HS-27A (cell line): Measurements from ENCODE around the gene PDE4D.
"Not testable (repeated sequence)": the region's sequence is repeated elsewhere in the genome, so short reads cannot be mapped to it uniquely, and the experiment has no call there.

Experiments
- DNase-seq: peaks from one replicate; pipeline ENCODE4 v3.0.0-alpha.2; 2012; ENCODE audit warnings: low read depth, missing footprints

PDE4D gene

DNA sequence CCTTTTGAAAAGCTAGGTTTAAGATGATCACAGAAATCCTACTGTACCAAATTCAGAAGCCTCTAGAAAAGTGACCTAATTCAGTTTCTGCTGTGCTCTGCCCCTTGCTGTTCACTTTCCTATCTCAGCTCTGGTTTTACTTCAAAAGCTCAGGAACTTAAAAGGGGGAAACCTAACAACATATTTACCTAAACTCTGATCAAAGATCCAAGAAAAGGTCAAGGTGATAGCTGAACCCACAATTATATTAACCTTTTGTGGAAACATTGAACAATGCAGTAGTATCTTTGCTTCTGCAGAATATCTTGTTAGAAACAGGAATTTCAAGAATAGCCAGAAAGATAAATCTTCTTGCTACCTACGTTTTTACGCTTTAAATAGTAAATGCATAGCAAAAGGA, 568.5 kb downstream of the PDE4D start:
- DNase-seq = no peak

DNA sequence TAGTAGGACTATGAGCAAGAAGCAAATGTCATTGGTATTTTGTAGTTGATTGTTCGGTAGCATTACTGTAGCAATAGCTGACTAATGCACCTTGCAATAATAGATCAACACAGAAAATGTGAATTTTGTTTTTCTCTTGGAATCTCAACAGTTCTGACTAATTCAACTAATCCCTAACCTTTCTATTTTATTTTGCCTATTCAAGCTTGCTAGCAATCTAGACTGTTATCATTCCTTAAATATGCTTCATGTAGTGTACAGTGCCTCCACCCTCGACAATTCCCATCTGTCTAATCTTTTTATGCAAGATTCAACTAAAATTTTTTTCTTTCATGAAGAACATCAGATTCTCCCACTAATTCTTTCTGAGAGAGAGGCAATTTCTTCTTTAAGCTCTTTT, 570.6 kb downstream of the PDE4D start:
- no peak for DNase-seq

DNA sequence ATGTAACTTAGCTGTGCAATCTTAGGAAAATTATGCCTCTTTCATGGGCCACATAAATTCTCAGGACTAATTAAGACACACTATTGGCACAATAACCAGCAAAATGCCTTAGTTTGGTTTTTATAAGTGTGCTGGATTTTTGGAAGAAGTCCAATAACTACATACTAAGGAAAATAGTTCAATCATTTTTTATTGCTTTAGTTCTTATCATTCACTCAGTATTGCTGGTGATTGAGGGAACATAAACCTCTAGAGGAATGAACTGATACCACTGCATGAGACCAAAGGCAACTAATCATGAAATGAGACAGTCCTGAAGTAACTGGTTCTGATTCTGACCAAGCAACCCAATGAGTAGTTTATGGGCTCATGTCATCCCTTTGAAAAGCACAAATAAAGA, 571.5 kb downstream of the PDE4D start:
- DNase-seq = no peak

- no peak for DNase-seq
Measured at GRCh38 chr5:59321642-59322041, 571.9 kb downstream of the PDE4D start.

- DNase-seq = no peak
Measured at GRCh38 chr5:59320420-59320819, 573.1 kb downstream of the PDE4D start.

DNA sequence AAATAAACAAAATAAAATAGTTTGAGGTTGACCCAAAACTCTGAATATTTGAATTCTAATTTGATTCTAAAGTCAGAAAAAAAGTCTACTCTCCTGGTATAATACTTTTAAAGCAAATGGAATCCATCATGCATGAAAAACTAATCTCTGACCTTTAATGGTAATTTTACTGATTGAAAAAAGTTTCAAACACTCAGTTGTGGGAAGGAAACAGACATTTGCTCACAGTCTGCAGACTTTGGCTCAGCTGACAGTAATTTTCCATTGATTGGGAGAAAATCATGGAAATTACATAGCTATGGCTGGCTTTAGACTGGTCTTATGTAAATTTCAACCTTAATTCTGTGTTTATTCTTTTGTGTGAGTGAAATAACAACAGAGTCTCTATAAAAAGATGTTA, 574.3 kb downstream of the PDE4D start:
- no peak for DNase-seq

GRCh38 chr5:59317774-59318205, 575.7 kb downstream of the PDE4D start:
- DNase-seq = no peak

DNA sequence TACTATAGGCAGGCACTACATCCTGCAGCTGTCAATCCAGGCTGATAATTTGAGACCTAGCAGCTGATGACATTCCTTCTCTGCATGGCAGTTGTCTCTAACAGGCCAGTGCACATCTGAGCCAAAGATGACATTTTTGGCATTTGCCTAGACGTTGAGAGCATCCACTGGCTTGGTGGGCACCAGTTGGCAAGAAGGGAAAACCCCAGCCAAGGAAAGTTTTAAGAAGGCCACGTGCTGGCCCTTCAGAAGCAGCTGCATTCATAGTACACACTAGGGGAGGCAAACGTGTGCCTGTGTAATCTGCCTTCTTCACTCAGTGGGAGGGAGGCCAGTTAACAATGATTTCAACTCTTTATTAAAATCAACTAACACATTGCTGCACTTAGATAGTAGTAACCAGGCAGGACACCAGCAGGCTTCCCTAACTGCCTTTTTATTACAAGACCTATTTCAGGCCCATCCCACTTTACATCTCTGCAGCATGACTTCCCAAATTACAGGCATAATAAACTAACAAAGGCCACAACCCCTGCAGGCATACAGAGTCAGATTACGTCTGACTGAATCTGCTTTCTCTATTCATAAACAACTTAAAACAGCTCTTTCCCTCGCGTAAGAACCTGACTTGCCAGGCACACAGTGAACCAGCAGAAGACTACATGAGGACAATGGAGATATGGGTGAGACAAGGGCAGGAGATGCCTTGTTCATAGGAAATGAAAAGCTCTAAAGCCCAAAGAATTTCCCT, 576.3 kb downstream of the PDE4D start:
- DNase-seq = no peak

- DNase-seq = no peak
Measured at GRCh38 chr5:59312223-59312622, 581.3 kb downstream of the PDE4D start.

- not testable (repeated sequence) for DNase-seq
Measured at GRCh38 chr5:59308685-59309084, 584.8 kb downstream of the PDE4D start.

DNA sequence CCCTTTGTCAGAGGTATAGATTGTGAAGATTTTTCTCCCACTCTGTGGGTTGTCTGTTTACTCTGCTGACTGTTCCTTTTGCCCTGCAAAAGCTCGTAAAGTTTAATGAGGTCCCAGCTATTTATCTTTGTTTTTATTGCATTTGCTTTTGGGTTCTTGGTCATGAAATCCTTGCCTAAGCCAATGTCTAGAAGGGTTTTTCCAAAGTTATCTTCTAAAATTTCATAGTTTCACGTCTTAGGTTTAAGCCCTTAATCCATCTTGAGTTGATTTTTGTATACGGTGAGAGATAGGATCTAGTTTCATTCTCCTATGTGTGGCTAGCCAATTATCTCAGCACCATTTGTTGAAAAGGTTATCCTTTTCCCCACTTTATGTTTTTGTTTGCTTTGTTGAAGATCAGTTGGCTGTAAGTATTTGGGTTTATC, 590.2 kb downstream of the PDE4D start:
- not testable (repeated sequence) for DNase-seq

DNA sequence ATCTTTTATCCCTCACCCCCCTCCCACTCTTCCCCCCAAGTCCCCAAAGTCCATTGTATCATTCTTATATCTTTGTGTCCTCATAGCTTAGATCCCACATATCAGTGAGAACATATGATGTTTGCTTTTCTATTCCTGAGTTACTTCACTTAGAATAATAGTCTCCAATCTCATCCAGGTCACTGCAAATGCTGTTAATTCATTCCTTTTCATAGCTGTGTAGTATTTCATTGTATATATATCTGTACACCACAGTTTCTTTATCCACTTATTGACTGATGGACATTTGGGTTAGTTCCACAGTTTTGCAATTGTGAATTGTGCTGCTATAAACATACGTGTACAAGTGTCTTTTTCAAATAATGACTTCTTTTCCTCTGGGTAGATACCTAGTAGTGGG, 591.0 kb downstream of the PDE4D start:
- not testable (repeated sequence) for DNase-seq

- DNase-seq = no peak
Measured at GRCh38 chr5:59301727-59302126, 591.8 kb downstream of the PDE4D start.

DNA sequence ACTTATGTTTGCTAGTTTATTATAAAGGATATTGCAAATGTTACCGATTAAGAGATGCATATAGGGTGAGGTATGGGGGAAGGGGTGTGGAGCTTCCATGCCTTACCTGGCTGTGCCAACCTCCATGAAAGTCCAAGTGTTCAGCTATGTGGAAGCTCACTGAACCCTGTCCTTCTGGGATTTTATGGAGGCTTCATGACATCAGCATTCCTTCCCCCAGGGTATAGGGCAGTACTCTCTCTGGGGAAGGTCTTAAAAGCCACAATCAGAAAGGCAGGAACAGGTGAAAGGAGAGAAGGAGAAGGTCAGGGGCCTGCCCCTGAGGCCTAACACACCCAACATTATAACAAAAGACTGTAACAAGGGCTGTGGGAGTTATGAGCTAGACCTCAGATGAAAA, 592.6 kb downstream of the PDE4D start:
- DNase-seq = no peak

DNA sequence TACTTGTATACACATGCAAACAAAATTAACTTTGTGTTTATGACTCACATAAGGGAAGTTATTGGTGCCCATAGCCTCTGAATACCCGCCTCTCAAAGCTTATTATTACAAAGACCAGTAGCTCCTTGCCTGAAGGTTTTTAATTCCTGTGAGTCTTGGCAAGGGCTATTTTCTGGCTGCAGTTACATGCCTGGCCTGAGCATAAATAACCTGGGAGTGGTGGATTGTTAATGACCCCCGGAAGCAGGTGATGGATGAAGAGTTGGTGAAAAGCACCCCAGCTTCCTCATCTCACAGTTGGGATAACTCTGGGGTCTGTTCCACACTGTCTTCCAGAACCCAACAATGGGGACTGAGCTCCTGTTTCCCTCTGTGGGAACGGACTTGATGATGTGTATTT, 594.5 kb downstream of the PDE4D start:
- DNase-seq = no peak

GRCh38 chr5:59296317-59297264, 596.9 kb downstream of the PDE4D start:
- no peak for DNase-seq

- DNase-seq = no peak
Measured at GRCh38 chr5:59293700-59294099, 599.8 kb downstream of the PDE4D start.

DNA sequence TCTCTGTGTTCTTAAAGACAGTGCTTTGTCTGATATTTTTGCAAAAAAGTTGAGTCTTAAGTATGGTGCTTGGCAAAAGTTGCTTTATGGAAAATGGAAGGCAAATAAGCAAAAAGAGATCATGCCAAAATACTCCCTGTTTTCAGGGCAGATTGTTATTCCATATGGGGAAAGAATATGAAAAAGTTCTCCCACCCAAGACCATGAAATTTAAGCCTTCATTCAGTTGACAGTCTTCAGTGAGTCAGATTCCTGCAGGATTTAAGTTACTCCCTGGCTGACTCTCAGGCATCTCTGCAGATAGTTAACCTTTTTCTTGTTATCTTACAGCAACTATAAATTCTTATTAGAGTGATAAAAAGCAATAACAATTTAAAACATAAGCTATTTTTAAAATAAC, 601.6 kb downstream of the PDE4D start:
- DNase-seq = no peak

- no peak for DNase-seq
Measured at GRCh38 chr5:59287884-59288283, 605.6 kb downstream of the PDE4D start.

DNA sequence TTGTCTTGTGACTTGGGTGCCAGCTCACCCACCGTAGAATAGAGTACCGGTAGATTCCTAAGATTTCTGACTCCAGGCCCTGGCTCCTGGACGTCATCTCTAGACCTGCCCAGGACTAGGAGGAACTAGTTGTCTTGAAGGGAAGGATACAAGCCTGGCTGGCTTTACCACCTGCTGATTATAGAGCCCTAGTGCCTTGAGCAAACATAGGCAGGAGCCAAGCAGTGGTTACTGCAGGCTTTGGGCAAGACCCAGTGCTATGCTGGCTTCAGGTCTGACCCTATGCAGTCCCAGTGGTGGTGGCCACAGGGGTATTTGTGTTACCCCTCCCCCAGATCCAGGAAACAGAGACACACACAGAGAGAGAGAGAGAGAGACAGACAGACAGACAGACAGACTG, 606.2 kb downstream of the PDE4D start:
- DNase-seq = no peak

DNA sequence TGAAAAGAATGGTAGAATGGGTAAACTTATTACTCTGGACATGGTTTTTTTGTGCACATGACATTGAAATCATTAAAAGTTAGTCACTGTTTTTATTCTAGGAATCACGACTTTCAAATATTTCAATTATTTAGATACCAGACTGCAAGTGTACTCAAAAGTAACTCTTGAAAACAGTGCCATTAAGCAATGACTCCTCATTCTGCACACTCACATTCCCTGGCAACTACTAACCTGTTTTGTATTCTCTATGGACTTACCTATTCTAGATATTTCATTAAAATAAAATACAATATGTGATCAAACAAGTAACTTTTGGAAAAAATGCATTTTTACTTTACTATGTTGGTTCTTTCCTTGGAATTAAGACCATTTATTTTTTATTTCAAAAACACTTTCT, 607.0 kb downstream of the PDE4D start:
- DNase-seq = no peak

GRCh38 chr5:59285300-59286016, 608.1 kb downstream of the PDE4D start:
- no peak for DNase-seq
